HCT116 (cell line): Measurements from ENCODE around the gene PADI3. TPM values are rescaled to one million over a fixed set of nuclear protein-coding genes. Genes with fewer than 3 reads are reported as not detected.

Experiments used
- ATAC-seq: fragments of 200-7000 bp; cut with Tn5 transposase; 2 replicates; pipeline ENCODE4 v1.9.1; 2020; ENCODE audit warnings: mild to moderate bottlenecking, moderate library complexity
- BruUV-seq: library from RNA; stranded (reverse); fragments of 400-500 nt; replicated peaks from 2 replicates; lab custom pipeline; 2021; lab: Mats Ljungman, UMichigan
- CTCF ChIA-PET: fragments of 300-600 bp; sonication (Branson Sonifier 250); formaldehyde crosslinking; loops from one replicate; lab custom pipeline; 2021; ENCODE audit warnings: antibody characterized with exemption; lab: Charles Lee
- POLR2A ChIA-PET: fragments of 300-600, 350-600 bp; sonication (Branson Sonifier 250); formaldehyde crosslinking; loops from one replicate; lab custom pipeline; 2021; ENCODE audit warnings: antibody characterized with exemption; lab: Charles Lee
- RAD21 ChIA-PET, 2 experiments: fragments of 300-600 bp; sonication (Branson Sonifier 250); formaldehyde crosslinking; loops; one replicate each; lab custom pipeline; 2023; ENCODE audit warnings: low total read pairs in 2 of 2; ENCODE audit not compliant: uncharacterized antibody in 2 of 2, unreplicated experiment in 2 of 2, low non-redundant PET in 1 of 2; lab: Charles Lee
- DNase-seq: peaks from one replicate; pipeline ENCODE4 v3.0.0-alpha.2; 2010; ENCODE audit warnings: low read depth, low spot score
- H2AFZ ChIP-seq: fragments of 200-600 bp; shearing (Covaris generic), sonication (generic); 2 replicates; pipeline ENCODE4 v1.6.1; 2017; ENCODE audit warnings: low read depth, mixed run types, mixed read lengths, antibody characterized with exemption, low read length; ENCODE audit not compliant: poor library complexity, severe bottlenecking
- H3K27ac ChIP-seq: 2 replicates; pipeline ENCODE4 v1.5.1; 2012; ENCODE audit warnings: low read depth, low read length
- H3K27me3 ChIP-seq: fragments of 200-600 bp; sonication (generic); 2 replicates; pipeline ENCODE4 v1.6.1; 2016; ENCODE audit warnings: mixed run types, low read length, mixed read lengths; ENCODE audit not compliant: insufficient read depth
- H3K36me3 ChIP-seq, 2 experiments: fragments of 200-500 bp in 1 of 2; fragments of 200-600 bp in 1 of 2; sonication (Bioruptor generic) in 1 of 2; sonication (generic) in 1 of 2; 2 replicates each; pipeline versions ENCODE4 v1.5.1 to v1.6.1; 2014 to 2016; ENCODE audit warnings: low read length in 2 of 2, inconsistent platforms in 1 of 2, mixed read lengths in 1 of 2, mixed run types in 1 of 2; ENCODE audit not compliant: insufficient read depth in 2 of 2, control insufficient read depth in 1 of 2
- H3K4me1 ChIP-seq, 2 experiments: fragments of 200-600 bp in 1 of 2; sonication (generic) in 1 of 2; 2 replicates each; pipeline versions ENCODE4 v1.5.1 to v1.6.1; 2012 to 2017; ENCODE audit warnings: low read length in 2 of 2, inconsistent platforms in 1 of 2, mild to moderate bottlenecking in 1 of 2, mixed read lengths in 1 of 2, mixed run types in 1 of 2, moderate library complexity in 1 of 2; ENCODE audit not compliant: insufficient read depth in 2 of 2, control insufficient read depth in 1 of 2
- H3K4me2 ChIP-seq: fragments of 200-600 bp; sonication (generic); 2 replicates; pipeline ENCODE4 v1.6.1; 2017; ENCODE audit warnings: mixed run types, low read length, mixed read lengths
- H3K4me3 ChIP-seq, 2 experiments: fragments of 200-600 bp in 1 of 2; sonication (generic) in 1 of 2; replicated peaks in 1 of 2; 2 replicates each; pipeline ENCODE4 v1.5.1; 2011 to 2016; ENCODE audit warnings: low read length in 2 of 2, control low read depth in 1 of 2, low read depth in 1 of 2, mild to moderate bottlenecking in 1 of 2, mixed read lengths in 1 of 2, mixed run types in 1 of 2
- H3K79me2 ChIP-seq: fragments of 200-600 bp; sonication (generic); 2 replicates; pipeline ENCODE4 v1.6.1; 2017; ENCODE audit warnings: mild to moderate bottlenecking, mixed run types, low read length, moderate library complexity, mixed read lengths; ENCODE audit not compliant: insufficient read depth
- H3K9ac ChIP-seq: fragments of 200-600 bp; sonication (generic); 2 replicates; pipeline ENCODE4 v1.6.1; 2016; ENCODE audit warnings: low read length, mixed read lengths
- H3K9me2 ChIP-seq: fragments of 200-600 bp; sonication (generic), shearing (Covaris generic); 2 replicates; pipeline ENCODE4 v1.6.1; 2017; ENCODE audit warnings: mixed run types, mild to moderate bottlenecking, moderate library complexity; ENCODE audit not compliant: insufficient read depth
- H3K9me3 ChIP-seq, 2 experiments: fragments of 200-500 bp in 1 of 2; fragments of 200-600 bp in 1 of 2; sonication (Bioruptor generic) in 1 of 2; sonication (generic) in 1 of 2; 2 replicates each; pipeline ENCODE4 v1.6.1; 2014 to 2017; ENCODE audit warnings: low read length in 2 of 2, mixed read lengths in 2 of 2, inconsistent platforms in 1 of 2, low read depth in 1 of 2, mild to moderate bottlenecking in 1 of 2, mixed run types in 1 of 2, moderate library complexity in 1 of 2; ENCODE audit not compliant: control insufficient read depth in 1 of 2, insufficient read depth in 1 of 2
- H4K20me1 ChIP-seq: fragments of 200-600 bp; sonication (generic), shearing (Covaris generic); 2 replicates; pipeline ENCODE4 v1.6.1; 2017; ENCODE audit warnings: mixed run types, mild to moderate bottlenecking, moderate library complexity; ENCODE audit not compliant: insufficient read depth
- ATF3 ChIP-seq: IDR thresholded peaks from 2 replicates; pipeline ENCODE4 v1.6.1; 2012
- CBX3 ChIP-seq: IDR thresholded peaks from 2 replicates; pipeline ENCODE4 v1.6.1; 2012; ENCODE audit warnings: low read depth
- CEBPB ChIP-seq: IDR thresholded peaks from 2 replicates; pipeline ENCODE4 v1.6.1; 2012; ENCODE audit warnings: low read depth
- EGR1 ChIP-seq: IDR thresholded peaks from 2 replicates; pipeline ENCODE4 v1.6.1; 2012; ENCODE audit warnings: low read depth
- ELF1 ChIP-seq: IDR thresholded peaks from 2 replicates; pipeline ENCODE4 v1.6.1; 2012; ENCODE audit warnings: low read depth, borderline replicate concordance
- EZH2 ChIP-seq: fragments of 200-600 bp; sonication (generic); IDR thresholded peaks from 2 replicates; pipeline ENCODE4 v1.6.1; 2017; ENCODE audit warnings: antibody characterized with exemption, mixed run types
- EZH2phosphoT487 ChIP-seq: fragments of 200-600 bp; IDR thresholded peaks from 2 replicates; pipeline ENCODE4 v1.6.1; 2018; ENCODE audit warnings: antibody characterized with exemption, borderline replicate concordance
- FOSL1 ChIP-seq: IDR thresholded peaks from 2 replicates; pipeline ENCODE4 v1.6.1; 2012; ENCODE audit warnings: low read depth
- JUND ChIP-seq: IDR thresholded peaks from 2 replicates; pipeline ENCODE4 v1.6.1; 2012
- POLR2A ChIP-seq: IDR thresholded peaks from 2 replicates; pipeline ENCODE4 v1.7.0; 2011; ENCODE audit warnings: borderline replicate concordance; ENCODE audit not compliant: insufficient read depth, insufficient read length; ENCODE audit errors: extremely low read depth
- POLR2AphosphoS5 ChIP-seq: IDR thresholded peaks from 2 replicates; pipeline ENCODE4 v1.6.1; 2011; ENCODE audit warnings: mild to moderate bottlenecking, low read depth, low read length, moderate library complexity
- RAD21 ChIP-seq: IDR thresholded peaks from 2 replicates; pipeline ENCODE4 v1.6.1; 2012; ENCODE audit warnings: low read depth, mild to moderate bottlenecking
- SIN3A ChIP-seq: IDR thresholded peaks from 2 replicates; pipeline ENCODE4 v1.6.1; 2012; ENCODE audit warnings: low read depth
- SP1 ChIP-seq: IDR thresholded peaks from 2 replicates; pipeline ENCODE4 v1.6.1; 2012; ENCODE audit warnings: low read depth
- SRF ChIP-seq: IDR thresholded peaks from 2 replicates; pipeline ENCODE4 v1.6.1; 2012; ENCODE audit warnings: low read depth
- TCF7L2 ChIP-seq: IDR thresholded peaks from 2 replicates; pipeline ENCODE4 v1.7.0; 2011; ENCODE audit warnings: borderline replicate concordance, inconsistent platforms; ENCODE audit not compliant: insufficient read depth, insufficient read length; ENCODE audit errors: extremely low read depth
- YY1 ChIP-seq: IDR thresholded peaks from 2 replicates; pipeline ENCODE4 v1.6.1; 2011; ENCODE audit warnings: low read length, low read depth, moderate library complexity, mild to moderate bottlenecking; ENCODE audit not compliant: insufficient replicate concordance; ENCODE audit errors: extremely low read depth
- ZBTB33 ChIP-seq: IDR thresholded peaks from 2 replicates; pipeline ENCODE4 v1.6.1; 2011; ENCODE audit warnings: mild to moderate bottlenecking, low read length, moderate library complexity; ENCODE audit not compliant: insufficient replicate concordance; ENCODE audit errors: extremely low read depth
- ZFX ChIP-seq: fragments of 450-650 bp; IDR thresholded peaks from 2 replicates; pipeline ENCODE4 v1.6.1; 2017
- ZNF274 ChIP-seq: fragments of 200-500 bp; sonication (Bioruptor generic); IDR thresholded peaks from 2 replicates; pipeline ENCODE4 v1.6.1; 2014; ENCODE audit warnings: mild to moderate bottlenecking, low read depth, low read length, inconsistent platforms
- intact Hi-C: fragments of 100-400 bp; cut with micrococcal nuclease; formaldehyde crosslinking; loops from 2 replicates; pipeline ENCODE4 v1.10.0; 2022
- total RNA-seq: library from RNA; stranded (reverse); gene quantifications from one replicate; pipeline ENCODE4 v1.2.1, GENCODE V29; 2021; ENCODE audit not compliant: unreplicated experiment

The PADI3 gene
- total RNA-seq, 1 experiment from 2014 or later, result 0.93 TPM

DNA sequence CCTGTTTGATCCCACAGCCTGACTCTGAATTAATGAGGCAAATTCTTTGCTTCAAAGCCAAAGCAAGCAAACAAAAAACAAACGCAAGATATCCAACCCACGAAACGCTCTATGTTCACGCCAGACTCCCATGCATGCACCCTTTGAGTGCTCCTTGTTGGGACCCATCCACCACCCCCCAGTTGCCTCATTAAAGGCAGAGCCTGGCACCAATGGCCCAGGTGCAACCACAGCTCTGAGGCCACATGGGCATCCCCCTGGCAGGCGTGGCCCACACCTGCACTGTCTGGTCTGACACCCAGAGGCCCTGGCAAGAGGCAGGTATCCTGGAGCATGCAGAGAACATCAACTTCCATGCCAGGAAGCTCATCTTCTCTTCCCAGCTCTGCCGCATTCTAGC lies 58.0 kb downstream of the PADI3 start:
- no TSS peak for BruUV-seq
- no peak overlapping the region for H2AFZ ChIP-seq
- ChIA-PET CTCF (no interaction called here), POLR2A (no interaction called here), RAD21 (no interaction called here)
- TF ChIP-seq CBX3, result no peak
- no peak for TF ChIP-seq ZNF274
- TF ChIP-seq SIN3A, result no peak
- TF ChIP-seq RAD21, result no peak
- no peak for TF ChIP-seq ZBTB33
- TF ChIP-seq POLR2AphosphoS5, result no peak
- TF ChIP-seq EGR1, result no peak
- no peak for TF ChIP-seq SP1
- no peak for TF ChIP-seq ZFX
- TF ChIP-seq CEBPB, result no peak
- no peak for TF ChIP-seq EZH2
- no peak for TF ChIP-seq ATF3
- TF ChIP-seq SRF, result no peak
- no peak for TF ChIP-seq YY1
- no peak for TF ChIP-seq EZH2phosphoT487
- TF ChIP-seq ELF1, result no peak
- no peak for TF ChIP-seq JUND
- TF ChIP-seq FOSL1, result no peak
- TF ChIP-seq POLR2A, result no peak
- TF ChIP-seq TCF7L2, result no peak
- no peak overlapping the region for H3K4me3 ChIP-seq
- no peak overlapping the region for H3K9ac ChIP-seq
- peaks cover 9% of the 10 kb centered on the region in 2 experiments; a peak in 2 of 4 replicates for H3K9me3 ChIP-seq
- DNase-seq (no peak), ATAC-seq (no peak)
- no peaks in the 10 kb centered on the region for H3K36me3 ChIP-seq
- H4K20me1 ChIP-seq, result no peaks in the 10 kb centered on the region
- H3K79me2 ChIP-seq, result no peaks in the 10 kb centered on the region
- H3K9me2 ChIP-seq, result no peaks in the 10 kb centered on the region
- intact Hi-C loops, result no loop called here
- H3K4me1 ChIP-seq, result no peaks in the 10 kb centered on the region
- H3K27me3 ChIP-seq, result no peaks in the 10 kb centered on the region
- no peak overlapping the region for H3K27ac ChIP-seq
- H3K4me2 ChIP-seq, result no peak overlapping the region
